HG03354 (cell line): ENCODE measurements around the gene KRT79.

Experiments used
- ATAC-seq: cut with Tn5 transposase; IDR thresholded peaks from one replicate; pipeline ENCODE4 v1.9.1; 2021; ENCODE audit warnings: mild to moderate bottlenecking; ENCODE audit not compliant: unreplicated experiment, poor library complexity, severe bottlenecking

Gene KRT79

GRCh38 chr12:52779914-52780313, 54.2 kb downstream of the KRT79 start:
- ATAC-seq = no peak

- ATAC-seq = no peak
Observed at GRCh38 chr12:52778833-52779232, 55.3 kb downstream of the KRT79 start.

- no peak for ATAC-seq
Observed at GRCh38 chr12:52777566-52777965, 56.5 kb downstream of the KRT79 start.

- ATAC-seq = no peak
Observed at GRCh38 chr12:52776913-52777395, 57.2 kb downstream of the KRT79 start, which contains the start of gene KRT76. TSS of gene KRT76 (minus strand) at chr12:52777345. CDS start at chr12:52777291, 54 bp downstream.

GRCh38 chr12:52776435-52776834, 57.7 kb downstream of the KRT79 start:
- no peak for ATAC-seq

- ATAC-seq = no peak
Observed at GRCh38 chr12:52774629-52775250, 59.4 kb downstream of the KRT79 start.

- no peak for ATAC-seq
Observed at GRCh38 chr12:52772772-52773171, 61.3 kb downstream of the KRT79 start.

- ATAC-seq = no peak
Observed at GRCh38 chr12:52772188-52772587, 61.9 kb downstream of the KRT79 start.

- no peak for ATAC-seq
Observed at GRCh38 chr12:52771505-52771904, 62.6 kb downstream of the KRT79 start.
